ENCODE measurements around the gene DNAJA2. TPM values are rescaled to one million over a fixed set of nuclear protein-coding genes. Genes with fewer than 3 reads are reported as not detected.
A peak's percentile ranks its signal among the peaks of the same experiment; 100 is the strongest.

The DNAJA2 gene
- 65.3 and 67.2 TPM in 2 replicates for total RNA-seq
- long read RNA-seq, transcript DNAJA2-201 (9 exons, 3,122 nt), result major isoform, 265 of 290 reads
- long read RNA-seq, partial matches to known transcripts, result 6 of 290 reads
- long read RNA-seq, other reads (novel, unspliced or antisense), result 18 of 290 reads

GRCh38 chr16:46973207-46973995 lies at the start of gene DNAJA2:
TSS of gene DNAJA2 (minus strand) at chr16:46973674. CDS start at chr16:46973572, 102 bp downstream.
- H3K4me3 Mint-ChIP-seq, result peak within 1 kb of the TSS; percentile 94
- no peak for TF ChIP-seq CTCF (conservative IDR thresholded peaks at IDR 0.05)
- no peaks in the 10 kb centered on the region for H3K27me3 Mint-ChIP-seq (ENCODE audit: low read depth)
- no peaks in the 10 kb centered on the region for H3K9me3 Mint-ChIP-seq
- DNase-seq (ENCODE audit: low read depth, low spot score), result peak; percentile 93
- no peaks in the 10 kb centered on the region for H3K36me3 Mint-ChIP-seq (ENCODE audit: low read depth)
- H3K27ac Mint-ChIP-seq (ENCODE audit: unreplicated experiment), result peak within 1 kb of the TSS; percentile 98
- peaks cover 45% of the 10 kb centered on the region for H3K4me1 Mint-ChIP-seq

GRCh38 chr16:47019568-47019967 lies 46.1 kb upstream of the DNAJA2 start:
- no peak for DNase-seq (ENCODE audit: low read depth, low spot score)
- no peaks in the 10 kb centered on the region for H3K27me3 Mint-ChIP-seq (ENCODE audit: low read depth)
- no peaks in the 10 kb centered on the region for H3K9me3 Mint-ChIP-seq
- no peak overlapping the region for H3K4me3 Mint-ChIP-seq
- H3K27ac Mint-ChIP-seq (ENCODE audit: unreplicated experiment), result no peak overlapping the region
- peaks cover 12% of the 10 kb centered on the region for H3K4me1 Mint-ChIP-seq
- no peak for TF ChIP-seq CTCF (conservative IDR thresholded peaks at IDR 0.05)
- no peaks in the 10 kb centered on the region for H3K36me3 Mint-ChIP-seq (ENCODE audit: low read depth)

GRCh38 chr16:47018223-47018891 lies 44.9 kb upstream of the DNAJA2 start:
- Mint-ChIP-seq H3K36me3 (ENCODE audit: low read depth) (no peaks in the 10 kb centered on the region), H3K4me1 (peaks cover 12% of the 10 kb centered on the region), H3K9me3 (no peaks in the 10 kb centered on the region), H3K4me3 (no peak overlapping the region), H3K27ac (ENCODE audit: unreplicated experiment) (no peak overlapping the region), H3K27me3 (ENCODE audit: low read depth) (no peaks in the 10 kb centered on the region)
- peak; percentile 64 for TF ChIP-seq CTCF (conservative IDR thresholded peaks at IDR 0.05)
- peak; percentile 35 for DNase-seq (ENCODE audit: low read depth, low spot score)

- no peak overlapping the region for H3K27ac Mint-ChIP-seq (ENCODE audit: unreplicated experiment)
- no peaks in the 10 kb centered on the region for H3K27me3 Mint-ChIP-seq (ENCODE audit: low read depth)
- no peak for DNase-seq (ENCODE audit: low read depth, low spot score)
Observed at GRCh38 chr16:47017636-47018035, 44.2 kb upstream of the DNAJA2 start.

More at GRCh38 chr16:47017636-47018035, 44.2 kb upstream of the DNAJA2 start:
- Mint-ChIP-seq H3K36me3 (ENCODE audit: low read depth) (no peaks in the 10 kb centered on the region), H3K4me3 (no peak overlapping the region), H3K4me1 (peaks cover 12% of the 10 kb centered on the region), H3K9me3 (no peaks in the 10 kb centered on the region)
- TF ChIP-seq CTCF (conservative IDR thresholded peaks at IDR 0.05), result no peak

Data from neural crest cell (in vitro differentiated cells).